Adipose tissue (tissue), 3 donors: ENCODE results near the gene SLC17A6. TPM values are rescaled to one million over a fixed set of nuclear protein-coding genes. Genes with fewer than 3 reads are reported as not detected.

ENCODE experiments used
- H3K27ac ChIP-seq: one replicate; pipeline ENCODE4 v1.5.1; 2013; ENCODE audit warnings: low read depth, low read length
- WGBS, 3 donors: extraction: QIAGEN DNeasy Blood & Tissue Kit; methylation state at CpG; one replicate each; pipeline ENCODE4 v1.1.7; 2013; 5-methylcytosine and 5-hydroxymethylcytosine counted together
- polyA plus RNA-seq, 3 donors: library from polyadenylated mRNA; stranded (reverse); fragments of 200-250 nt; gene quantifications; one replicate each; pipeline ENCODE4 v1.2.3, GENCODE V29; 2013
- donor health status: healthy with polysubstance abuse.
- donor health status: Bipolar disorder and iron deficiency.
- donor health status: healthy.

The SLC17A6 gene
- polyA plus RNA-seq: under 1 TPM in 1 of 3 donors, not detected in 2; 0.25 TPM

DNA sequence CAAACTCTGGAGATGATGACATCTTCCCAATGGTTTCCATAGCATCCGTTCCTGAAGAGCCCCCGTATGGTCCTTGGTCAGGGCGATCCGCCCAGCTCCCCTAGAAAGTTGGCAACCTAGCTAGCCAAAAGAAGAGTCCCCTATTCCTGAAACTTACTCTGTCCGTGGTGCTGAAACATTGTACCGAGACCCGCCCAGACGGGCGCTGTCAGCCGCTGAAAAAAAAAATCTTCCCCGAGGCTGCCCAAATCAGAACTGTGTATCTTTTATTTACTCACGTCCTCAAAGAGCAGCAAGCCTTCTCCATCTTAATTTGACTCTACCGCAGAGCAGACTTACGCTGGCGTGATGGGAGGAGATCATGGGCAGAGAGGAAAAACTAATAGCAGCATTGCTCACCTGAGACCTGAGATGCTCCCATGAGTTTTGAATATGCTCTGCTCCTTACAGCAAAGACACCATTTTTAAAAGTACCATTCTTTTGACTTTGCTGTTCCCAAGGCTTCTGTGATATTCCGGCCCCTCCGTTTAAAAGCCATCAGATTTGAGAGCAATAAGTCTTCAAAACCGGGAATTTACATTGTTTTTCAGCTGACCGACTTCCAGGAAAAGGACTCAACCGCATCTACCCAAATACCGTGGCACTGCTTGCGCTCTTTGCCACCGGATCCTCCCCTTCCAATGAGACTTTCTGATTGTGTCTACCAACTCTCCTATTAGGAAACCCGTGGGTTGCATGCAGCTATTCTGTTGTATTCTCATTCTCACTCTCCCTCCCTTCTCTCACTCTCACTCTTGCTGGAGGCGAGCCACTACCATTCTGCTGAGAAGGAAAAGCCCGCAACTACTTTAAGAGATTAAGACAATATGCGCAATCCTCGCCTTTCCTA, at the start of gene SLC17A6:
Gene SLC17A6 (plus strand): TSS at position 786 of the 890 bp plus-strand sequence. CDS start 153 bp downstream, outside the sequence.
- H3K27ac ChIP-seq: no peak within 1 kb of the TSS
- 3 to 4% (median 4%) methylated on average over 28 of the region's 28 CpGs for WGBS, 3 donors

DNA sequence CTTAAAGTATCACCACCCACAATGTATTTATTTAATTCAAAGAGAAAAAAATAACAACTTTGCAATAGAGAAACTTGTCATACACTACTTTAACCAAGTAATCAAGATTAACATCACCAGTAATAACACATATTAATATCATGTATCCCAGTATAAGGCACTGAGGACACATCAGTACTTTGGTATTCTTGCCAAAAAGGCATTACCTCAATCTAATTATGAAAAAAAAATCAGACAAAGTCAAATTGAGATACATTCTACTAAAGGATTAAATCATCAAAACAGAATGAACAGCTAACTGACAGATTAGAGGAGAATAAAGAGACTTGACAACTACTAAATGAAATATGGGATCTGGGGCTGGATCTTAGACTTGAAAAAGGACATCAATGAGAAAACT, 35.8 kb upstream of the SLC17A6 start:
- H3K27ac ChIP-seq: no peak overlapping the region

DNA sequence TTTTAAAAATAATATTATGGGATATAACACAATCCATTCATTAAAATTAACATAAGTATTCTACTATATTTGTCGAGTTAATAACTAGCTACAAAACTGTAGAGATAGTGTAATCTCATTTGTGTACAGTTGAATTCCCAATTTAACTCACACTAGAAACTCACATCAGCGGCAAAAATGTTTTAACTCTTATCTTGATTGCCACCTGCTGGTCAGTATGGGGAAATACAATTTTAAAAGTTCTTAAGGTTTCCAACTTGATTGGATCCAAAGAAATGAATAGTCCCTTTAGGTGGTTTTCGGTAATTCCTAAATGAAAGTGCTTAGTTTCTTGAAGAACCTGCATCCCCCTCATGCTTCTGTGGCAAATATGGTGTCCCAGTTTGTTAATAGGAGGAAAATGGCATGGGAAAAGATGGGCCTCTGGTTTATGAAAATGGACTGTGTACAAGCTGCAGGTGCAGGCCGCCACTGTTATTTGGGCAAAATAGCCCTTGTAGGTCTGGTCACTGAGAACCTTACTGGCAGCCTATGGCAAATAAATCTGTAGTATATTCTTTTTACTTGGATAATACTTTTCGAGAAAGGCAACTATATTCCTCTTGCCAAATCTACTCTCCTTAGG, 33.7 kb upstream of the SLC17A6 start:
- 42 to 44% (median 43%) methylated on average over 5 of the region's 5 CpGs for WGBS, 3 donors
- no peak overlapping the region for H3K27ac ChIP-seq

DNA sequence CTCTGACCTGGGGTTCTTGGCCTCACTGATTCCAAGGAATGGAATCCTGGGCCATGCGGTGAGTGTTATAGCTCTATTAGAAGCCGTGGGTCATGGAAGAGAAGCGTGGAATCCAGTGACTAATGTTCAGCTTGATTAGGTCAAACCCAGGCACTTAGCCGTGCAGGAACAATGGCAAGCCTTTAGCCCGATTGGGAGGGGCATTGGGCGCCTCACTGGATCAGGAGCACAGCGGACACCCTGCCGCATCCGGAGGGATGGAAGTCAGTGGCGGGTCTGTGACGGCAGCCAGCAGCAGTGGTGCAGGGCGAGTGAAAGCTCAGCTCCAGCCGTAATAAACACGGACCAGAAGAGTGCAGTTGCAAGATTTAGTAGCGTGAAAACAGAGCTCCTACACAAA, 20.5 kb upstream of the SLC17A6 start:
- no peak overlapping the region for H3K27ac ChIP-seq
- 88 to 92% (median 90%) methylated on average over 15 of the region's 15 CpGs for WGBS, 3 donors

DNA sequence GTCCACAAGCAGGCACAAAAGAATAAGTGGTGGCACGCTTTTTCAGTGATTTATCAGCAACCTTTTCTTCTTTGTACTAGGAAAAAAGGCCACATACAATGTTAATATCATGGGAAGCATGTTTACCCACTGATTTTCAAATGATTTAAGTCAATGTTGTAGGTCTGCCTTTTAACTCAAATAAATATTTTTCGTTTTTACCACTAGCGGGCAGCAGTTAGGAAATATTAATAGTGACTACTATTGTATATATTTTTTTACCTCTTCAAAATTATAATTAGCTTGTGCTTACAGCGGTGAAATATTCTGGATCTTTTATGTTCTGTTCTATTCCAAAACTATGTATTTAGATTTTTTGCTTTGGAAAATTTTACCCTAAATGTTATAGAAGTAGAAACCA, 6.4 kb upstream of the SLC17A6 start:
- no peak overlapping the region for H3K27ac ChIP-seq
- 51 to 69% (median 65%) methylated on average over 4 of the region's 4 CpGs for WGBS, 3 donors

DNA sequence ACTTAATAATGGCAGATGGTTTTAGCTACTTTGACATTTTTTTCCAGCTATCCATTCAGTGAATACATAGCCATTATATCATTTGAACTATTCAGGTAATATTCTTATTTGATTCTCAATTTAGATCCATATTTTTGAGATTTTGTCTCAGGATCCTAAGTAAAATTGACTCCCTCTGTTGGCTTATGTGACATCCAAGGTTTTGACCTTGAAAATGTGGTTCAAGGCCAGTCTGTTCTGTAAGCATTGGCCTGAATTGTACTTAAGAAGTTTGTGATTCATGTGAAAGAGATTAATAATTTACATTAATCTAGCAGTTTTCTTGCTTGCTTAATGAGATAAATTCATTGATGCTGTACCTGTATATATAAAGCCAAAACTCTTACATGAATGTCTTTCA, 1.6 kb upstream of the SLC17A6 start:
- no peak overlapping the region for H3K27ac ChIP-seq

DNA sequence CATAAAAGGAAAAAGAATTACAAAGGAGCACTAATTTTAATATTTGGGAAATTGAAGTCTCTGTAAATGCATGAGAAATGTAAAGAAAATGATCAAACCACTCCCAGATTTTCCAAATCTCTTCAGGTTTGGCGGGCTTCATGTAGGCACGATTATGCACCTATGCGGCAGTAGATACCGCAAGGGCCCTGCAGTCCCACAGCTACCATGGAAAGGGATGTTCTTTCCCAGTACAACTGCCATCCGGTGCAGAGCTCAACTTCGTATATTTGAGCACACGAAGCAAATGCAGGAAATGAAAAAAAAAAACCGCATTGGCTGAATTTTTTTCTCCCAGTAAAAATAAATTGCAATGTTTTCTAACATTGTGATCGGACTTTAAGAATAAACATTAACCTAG, 1.4 kb downstream of the SLC17A6 start:
- WGBS, 3 donors: 10 to 12% (median 12%) methylated on average over 9 of the region's 9 CpGs
- H3K27ac ChIP-seq: no peak overlapping the region

DNA sequence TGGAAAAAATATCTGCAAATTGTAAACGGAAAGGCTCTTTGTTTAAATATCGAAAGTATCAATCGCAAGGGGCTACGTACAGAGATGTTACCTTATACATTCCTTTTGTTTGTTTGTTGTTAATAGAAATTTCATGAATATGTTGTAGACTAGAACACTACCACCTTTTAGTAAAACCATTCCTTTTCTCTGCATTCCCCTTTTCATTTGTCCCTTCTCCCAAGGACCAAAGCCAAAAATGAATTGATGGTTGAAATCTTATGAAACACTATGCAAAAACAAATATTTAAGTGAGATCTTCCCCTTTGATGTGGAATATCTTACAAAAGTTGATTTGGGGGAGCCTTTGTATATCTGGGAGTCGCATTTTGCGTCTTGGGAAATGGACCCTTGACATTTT, 2.1 kb downstream of the SLC17A6 start:
- 16 to 23% (median 17%) methylated on average over 6 of the region's 6 CpGs for WGBS, 3 donors
- no peak overlapping the region for H3K27ac ChIP-seq

DNA sequence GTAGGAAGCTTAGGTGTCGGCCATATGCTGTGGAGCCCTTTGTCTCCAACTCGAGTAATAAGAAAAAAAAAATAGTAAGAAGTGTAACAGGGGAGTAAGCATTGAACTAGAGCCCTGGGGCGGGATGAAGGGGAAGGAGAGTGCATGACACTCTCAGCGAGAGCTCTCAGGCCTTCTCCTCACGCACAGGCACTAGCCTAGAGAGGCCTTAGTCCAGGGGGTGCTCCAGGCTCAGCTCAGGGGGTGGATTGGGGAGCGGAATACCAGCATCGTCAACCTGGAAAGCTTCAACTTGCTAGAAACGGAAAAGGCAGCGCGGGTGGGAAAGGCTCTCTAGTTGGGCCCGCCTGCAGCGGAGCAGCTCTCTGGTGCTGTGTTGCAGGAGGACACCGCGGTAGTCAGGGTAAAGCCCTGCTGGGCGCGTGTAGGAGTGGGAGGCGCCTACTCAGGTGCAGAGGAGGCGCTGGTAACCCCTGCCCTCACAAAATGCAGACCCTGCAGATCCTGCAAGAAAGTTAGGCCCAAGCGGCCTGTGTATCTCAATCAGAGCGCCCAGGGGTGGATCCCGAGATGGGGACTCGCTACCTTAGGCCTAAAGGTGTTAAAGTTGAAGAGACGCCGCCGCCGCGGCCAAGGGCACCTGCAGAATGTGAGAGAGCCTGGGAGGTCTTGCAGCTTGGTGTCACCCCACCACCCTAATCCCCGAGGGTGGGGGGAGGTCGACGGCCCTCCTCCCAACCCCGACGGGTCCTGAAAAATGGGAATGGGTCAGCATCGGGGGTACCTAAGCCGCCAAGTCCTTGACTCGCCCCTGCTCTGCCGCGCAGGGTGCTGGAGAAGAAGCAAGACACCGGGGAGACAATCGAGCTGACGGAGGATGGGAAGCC, 2.8 kb downstream of the SLC17A6 start:
- 7 to 11% (median 9%) methylated on average over 40 of the region's 40 CpGs for WGBS, 3 donors
- H3K27ac ChIP-seq: no peak overlapping the region

DNA sequence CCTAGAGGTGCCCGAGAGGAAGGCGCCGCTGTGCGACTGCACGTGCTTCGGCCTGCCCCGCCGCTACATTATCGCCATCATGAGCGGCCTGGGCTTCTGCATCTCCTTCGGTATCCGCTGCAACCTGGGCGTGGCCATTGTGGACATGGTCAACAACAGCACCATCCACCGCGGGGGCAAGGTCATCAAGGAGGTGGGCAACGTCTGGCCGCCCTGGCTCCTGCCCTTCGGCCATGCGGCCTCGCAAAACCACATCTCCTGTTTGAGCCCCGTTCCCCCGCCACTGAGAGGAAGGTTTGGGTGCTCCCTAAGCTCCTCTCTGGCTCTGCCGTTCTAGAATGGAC, 3.4 kb downstream of the SLC17A6 start:
- no peak overlapping the region for H3K27ac ChIP-seq
- WGBS, 3 donors: 9 to 13% (median 11%) methylated on average over 23 of the region's 23 CpGs

DNA sequence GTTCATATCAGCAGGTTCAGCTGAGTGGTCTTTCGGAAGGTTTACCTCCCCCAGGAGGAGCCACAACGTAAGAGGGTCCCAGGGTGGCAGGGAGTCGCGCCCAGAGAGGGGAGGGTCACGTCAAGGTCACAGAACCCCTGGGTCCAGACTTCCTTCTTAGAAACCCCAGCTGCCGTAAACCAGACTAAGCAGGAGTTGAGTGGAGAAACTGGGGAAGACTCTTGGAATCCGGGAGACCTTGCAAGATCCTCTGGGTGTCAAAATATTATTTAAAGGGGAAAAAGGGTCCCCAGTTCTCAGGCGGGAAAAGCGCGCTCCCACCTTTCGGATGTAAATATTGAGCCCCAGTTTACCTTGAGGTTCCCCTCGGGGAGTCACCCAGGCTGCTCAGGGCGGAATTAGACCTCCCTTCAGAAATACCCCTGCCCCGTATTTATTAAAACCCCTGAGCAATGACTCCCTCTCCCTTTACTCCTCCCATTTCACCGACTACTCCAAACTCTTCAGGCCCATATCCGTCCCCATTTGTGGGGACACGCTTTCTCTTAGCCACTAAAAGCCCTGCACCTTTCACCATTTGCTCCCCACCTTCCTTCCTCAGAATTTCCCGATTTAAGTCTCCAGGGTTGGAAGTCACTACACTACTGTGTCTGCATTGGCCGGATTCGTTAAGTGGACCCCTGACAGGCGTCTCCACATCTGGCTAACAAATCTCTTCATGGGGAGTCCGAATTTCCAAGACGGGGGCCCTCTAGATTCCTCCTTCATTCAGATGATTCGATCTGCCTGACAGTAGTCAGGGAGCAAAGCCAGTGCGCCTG, 4.2 kb downstream of the SLC17A6 start:
- H3K27ac ChIP-seq: no peak overlapping the region
- WGBS, 3 donors: 9 to 10% (median 9%) methylated on average over 25 of the region's 25 CpGs

DNA sequence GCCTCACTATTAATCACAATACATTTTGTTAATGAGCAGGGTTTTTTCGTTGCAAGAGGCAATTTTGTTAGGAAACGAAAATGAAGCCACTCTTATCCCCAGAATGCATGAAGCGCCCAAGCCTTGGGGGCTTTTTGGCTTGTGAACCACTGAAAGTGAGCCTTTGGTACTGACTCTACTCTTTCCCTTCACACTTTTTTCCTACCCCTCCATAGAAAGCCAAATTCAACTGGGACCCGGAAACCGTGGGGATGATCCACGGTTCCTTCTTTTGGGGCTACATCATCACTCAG, 4.8 kb downstream of the SLC17A6 start:
- no peak overlapping the region for H3K27ac ChIP-seq
- WGBS, 3 donors: 2 to 6% (median 3%) methylated on average over 6 of the region's 6 CpGs

DNA sequence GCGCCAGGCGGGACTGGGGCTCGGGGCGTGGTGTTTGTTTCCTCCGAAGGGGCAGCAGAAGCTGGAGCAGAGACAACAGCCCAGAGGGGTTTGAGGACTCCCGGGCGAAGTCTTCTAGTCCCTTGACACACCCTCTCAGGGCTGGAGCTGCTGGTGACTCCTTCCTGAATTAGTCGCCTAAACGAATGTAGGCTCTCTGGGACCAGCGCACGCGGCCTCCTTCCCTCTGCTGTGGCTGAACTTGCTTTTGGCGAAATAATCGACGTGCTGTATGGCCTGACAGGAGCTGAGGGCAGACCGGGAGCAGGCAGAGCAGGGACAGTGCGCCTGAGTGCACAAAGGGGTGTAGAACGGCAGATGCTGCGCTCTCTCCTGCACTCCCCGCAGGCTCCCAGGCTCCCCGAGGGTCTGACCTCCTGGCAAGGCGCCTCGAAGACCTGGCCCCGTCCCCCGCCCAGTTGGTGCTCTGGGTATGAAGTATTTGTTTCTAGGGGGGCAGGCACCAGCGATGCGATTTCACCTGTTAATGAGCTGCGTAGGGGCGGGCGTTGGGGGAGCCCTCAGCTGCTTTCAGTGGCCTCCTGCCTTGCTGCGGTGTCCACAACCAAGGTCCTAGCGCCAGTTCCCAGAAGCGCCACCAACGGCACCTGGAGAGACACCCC, 5.3 kb downstream of the SLC17A6 start:
- WGBS, 3 donors: 3 to 4% (median 4%) methylated on average over 34 of the region's 34 CpGs
- no peak overlapping the region for H3K27ac ChIP-seq

DNA sequence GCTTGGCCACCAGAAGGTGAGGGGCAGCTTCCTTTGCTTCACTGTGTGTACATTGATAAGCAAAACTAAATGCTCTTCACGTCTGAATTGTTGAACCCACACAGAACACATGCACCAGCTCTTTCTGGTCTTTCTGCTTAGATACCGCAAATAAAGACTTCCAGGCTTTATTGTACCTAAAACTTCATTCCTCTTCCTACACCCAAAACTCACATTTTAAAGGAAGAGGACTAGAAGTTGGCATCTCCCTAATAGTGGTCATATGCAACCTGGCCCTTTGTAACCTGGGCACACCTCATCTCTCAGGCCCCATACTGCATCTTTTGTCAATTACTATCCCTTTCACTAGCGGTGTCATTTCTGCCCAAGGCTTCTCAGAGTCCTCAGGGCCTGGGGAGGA, 5.9 kb downstream of the SLC17A6 start:
- 6 to 17% (median 14%) methylated on average over 3 of the region's 3 CpGs for WGBS, 3 donors
- no peak overlapping the region for H3K27ac ChIP-seq

DNA sequence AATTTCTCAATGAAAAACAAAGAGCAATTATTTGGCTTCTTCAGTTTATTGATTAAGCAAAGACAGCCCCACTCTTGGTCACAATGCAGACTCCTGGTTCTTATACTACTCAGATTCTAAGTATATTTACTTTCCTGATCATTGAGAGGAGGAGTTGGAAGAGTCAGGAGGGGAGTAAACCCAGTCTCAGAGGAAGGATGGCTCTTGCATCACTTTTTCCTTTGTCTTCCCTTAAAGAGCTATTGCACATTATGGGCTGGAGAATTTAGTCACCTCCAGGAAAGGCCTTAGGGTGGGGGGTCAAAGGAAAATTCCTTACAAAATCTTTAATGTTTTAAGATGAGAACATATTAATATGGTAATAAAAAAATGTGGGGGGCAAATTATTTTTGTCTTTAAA, 8.1 kb downstream of the SLC17A6 start:
- no peak overlapping the region for H3K27ac ChIP-seq

DNA sequence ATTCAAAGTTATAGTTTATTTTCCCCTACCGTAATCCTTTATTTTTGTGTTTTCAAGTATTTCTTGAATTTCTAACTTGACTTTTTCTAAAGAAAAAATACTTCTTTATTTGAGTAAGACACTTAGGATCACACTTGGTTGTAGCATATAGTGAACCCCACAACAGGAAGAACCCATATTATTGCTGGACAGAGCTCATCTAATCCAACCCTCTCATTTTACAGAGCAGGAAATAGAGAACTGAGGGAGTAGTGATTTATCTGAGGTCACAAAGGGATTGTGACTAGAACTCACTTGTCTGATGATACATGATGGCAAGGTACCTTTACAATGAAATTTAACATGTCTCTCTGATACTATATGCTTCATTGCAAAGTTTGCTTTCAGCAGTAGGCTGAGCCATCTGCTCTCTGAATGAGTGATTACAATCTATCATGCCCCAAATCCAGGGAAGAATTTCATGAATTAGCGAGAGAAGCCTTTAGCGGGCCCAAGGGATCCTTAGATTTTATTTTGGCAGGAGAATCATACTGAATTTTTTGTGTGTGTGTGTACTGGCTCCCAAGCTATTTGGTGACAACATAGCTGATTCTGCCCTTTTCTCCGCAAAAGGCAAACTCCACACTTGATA, 9.8 kb downstream of the SLC17A6 start:
- 73 to 88% (median 80%) methylated on average over 4 of the region's 4 CpGs for WGBS, 3 donors
- no peak overlapping the region for H3K27ac ChIP-seq

DNA sequence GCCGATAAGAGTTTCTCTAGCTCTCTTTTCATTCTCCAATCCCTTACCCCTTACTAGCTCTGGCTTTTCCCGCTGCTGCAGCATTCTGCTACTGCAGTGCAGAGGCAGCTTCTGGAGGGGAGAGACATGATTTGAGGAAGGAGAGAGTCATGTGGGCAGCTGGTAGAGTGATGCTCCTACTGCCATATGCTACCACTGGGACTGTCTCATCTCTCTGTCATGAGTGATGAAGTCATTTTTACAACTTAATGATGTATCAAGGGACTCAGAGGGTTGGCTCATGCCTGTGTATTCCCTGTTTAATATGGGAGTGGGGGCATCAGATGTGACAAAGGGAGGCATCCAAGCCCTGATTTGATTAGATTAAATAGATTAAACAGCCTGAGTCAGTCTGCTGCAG, 11.3 kb downstream of the SLC17A6 start:
- H3K27ac ChIP-seq: no peak overlapping the region
- WGBS, 3 donors: 52 to 66% (median 65%) methylated on average over 2 of the region's 2 CpGs

DNA sequence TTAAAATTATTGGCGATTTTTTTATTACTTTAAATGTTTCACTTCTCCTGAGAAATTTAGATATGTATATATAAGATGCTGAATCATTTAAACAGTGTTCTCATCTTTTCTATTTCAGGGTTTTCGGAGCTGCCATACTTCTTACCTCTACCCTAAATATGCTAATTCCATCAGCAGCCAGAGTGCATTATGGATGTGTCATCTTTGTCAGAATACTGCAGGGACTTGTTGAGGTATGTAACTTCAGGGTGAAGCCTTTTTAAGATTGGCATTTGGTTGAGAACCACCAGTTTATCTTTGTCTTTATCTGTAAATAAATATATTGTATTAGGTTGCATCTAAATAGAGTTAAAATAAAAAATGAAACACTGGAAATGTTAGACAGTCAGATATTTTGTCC, 21.1 kb downstream of the SLC17A6 start:
- 71 to 84% (median 80%) methylated on average over 2 of the region's 2 CpGs for WGBS, 3 donors
- no peak overlapping the region for H3K27ac ChIP-seq
